HepG2 (cell line): ENCODE results near the gene MYO16. TPM values are rescaled to one million over a fixed set of nuclear protein-coding genes. Genes with fewer than 3 reads are reported as not detected.

Experiments used
- ATAC-seq: fragments of 200-7000 bp; cut with Tn5 transposase; 3 replicates; pipeline ENCODE4 v1.9.1; 2020; ENCODE audit warnings: mild to moderate bottlenecking, moderate library complexity
- BruUV-seq: library from RNA; stranded (reverse); fragments of 400-500 nt; replicated peaks from 2 replicates; lab custom pipeline; 2021; lab: Mats Ljungman, UMichigan
- CTCF ChIA-PET: fragments of 300-600 bp; formaldehyde crosslinking; extraction: SDS; loops from one replicate; lab custom pipeline; 2021; ENCODE audit warnings: low total read pairs, inconsistent platforms, low intra/inter-chr PET ratio; lab: Yijun Ruan, JAX
- POLR2A ChIA-PET: fragments of 350-600 bp; sonication (Branson Sonifier 250); formaldehyde crosslinking; loops from one replicate; lab custom pipeline; 2020; ENCODE audit warnings: antibody characterized with exemption, inconsistent platforms; lab: Yijun Ruan, JAX
- DNase-seq: peaks from one replicate; pipeline ENCODE4 v3.0.0-alpha.2; 2015; ENCODE audit warnings: low spot score
- FAIRE-seq: peaks from 3 replicates; lab custom pipeline; 2011; peaks lifted over from hg19 to GRCh38; lab: Jason Lieb, UNC
- H2AFZ ChIP-seq: one replicate; pipeline ENCODE4 v1.6.1; 2011; ENCODE audit warnings: low read length, inconsistent platforms
- H3K27ac ChIP-seq: fragments of 300-600 bp; 3 replicates; pipeline ENCODE4 v1.8.0; 2011; ENCODE audit warnings: mixed run types, mild to moderate bottlenecking, mixed read lengths, low read length, inconsistent platforms; ENCODE audit not compliant: insufficient read depth; ENCODE audit errors: extremely low read length
- H3K27me3 ChIP-seq, 2 experiments: fragments of 200-600 bp in 1 of 2; 2 replicates in 1 of 2; 3 replicates in 1 of 2; pipeline versions ENCODE4 v1.6.0 to v1.8.0; 2011; ENCODE audit warnings: low read length in 2 of 2, mild to moderate bottlenecking in 2 of 2, moderate library complexity in 2 of 2, inconsistent platforms in 1 of 2; ENCODE audit not compliant: insufficient read depth in 2 of 2, control insufficient read depth in 1 of 2
- H3K36me3 ChIP-seq, 2 experiments: fragments of 200-600 bp in 1 of 2; replicated peaks in 1 of 2; 2 replicates in 1 of 2; 3 replicates in 1 of 2; pipeline versions ENCODE4 v1.5.1 to v1.8.0; 2011; ENCODE audit warnings: low read length in 2 of 2, inconsistent platforms in 1 of 2; ENCODE audit not compliant: insufficient read depth in 2 of 2, control insufficient read depth in 1 of 2
- H3K4me1 ChIP-seq: 2 replicates; pipeline ENCODE4 v1.5.1; 2012; ENCODE audit warnings: low read length, inconsistent platforms; ENCODE audit not compliant: insufficient read depth
- H3K4me2 ChIP-seq: 2 replicates; pipeline ENCODE4 v1.6.0; 2011; ENCODE audit warnings: low read depth, low read length, inconsistent platforms
- H3K4me3 ChIP-seq, 3 experiments: fragments of 200-600 bp in 1 of 3; sonication (generic), shearing (Covaris generic) in 1 of 3; replicated peaks in 1 of 3; 2 replicates each; pipeline ENCODE4 v1.5.1; 2011 to 2016; ENCODE audit warnings: low read length in 3 of 3, inconsistent platforms in 2 of 3, low read depth in 2 of 3, mild to moderate bottlenecking in 2 of 3, control low read depth in 1 of 3, mixed read lengths in 1 of 3; ENCODE audit not compliant: insufficient read depth in 1 of 3
- H3K79me2 ChIP-seq: one replicate; pipeline ENCODE4 v1.6.1; 2011; ENCODE audit warnings: low read length, inconsistent platforms; ENCODE audit not compliant: insufficient read depth
- H3K9ac ChIP-seq: 2 replicates; pipeline ENCODE4 v1.6.0; 2011; ENCODE audit warnings: mild to moderate bottlenecking, low read depth, low read length, inconsistent platforms; ENCODE audit not compliant: insufficient read depth
- H3K9me3 ChIP-seq: 2 replicates; pipeline ENCODE4 v1.5.1; 2012; ENCODE audit warnings: mild to moderate bottlenecking, low read length
- H4K20me1 ChIP-seq: 2 replicates; pipeline ENCODE4 v1.6.0; 2011; ENCODE audit warnings: inconsistent platforms, mild to moderate bottlenecking, low read length, moderate library complexity; ENCODE audit not compliant: insufficient read depth
- AKAP8 ChIP-seq: sonication (generic); formaldehyde crosslinking; IDR thresholded peaks from 2 replicates; pipeline ENCODE4 v1.5.1; 2020; ENCODE audit warnings: mild to moderate bottlenecking, missing genetic modification reagents
- IRX3 ChIP-seq: sonication (generic); formaldehyde crosslinking; IDR thresholded peaks from 2 replicates; pipeline ENCODE4 v1.8.1; 2023; ENCODE audit warnings: mild to moderate bottlenecking, low read depth, missing genetic modification reagents, borderline replicate concordance
- KDM3A ChIP-seq: IDR thresholded peaks from 2 replicates; pipeline ENCODE4 v1.6.1; 2018; ENCODE audit warnings: low read depth, missing compliant biosample characterization
- LCORL ChIP-seq, 2 experiments: fragments of 450-650 bp in 1 of 2; sonication (generic) in 1 of 2; formaldehyde crosslinking in 1 of 2; IDR thresholded peaks; 2 replicates each; pipeline versions ENCODE4 v1.5.0 to v1.6.1; 2017 to 2020; ENCODE audit warnings: antibody characterized with exemption in 1 of 2, missing genetic modification reagents in 1 of 2
- MLLT10 ChIP-seq: sonication (generic); formaldehyde crosslinking; IDR thresholded peaks from 2 replicates; pipeline ENCODE4 v1.4.0; 2020; ENCODE audit warnings: missing genetic modification reagents
- NCOA5 ChIP-seq: sonication (generic); formaldehyde crosslinking; IDR thresholded peaks from 2 replicates; pipeline ENCODE4 v1.4.0; 2020; ENCODE audit warnings: missing genetic modification reagents
- NFKBIZ ChIP-seq: IDR thresholded peaks from 2 replicates; pipeline ENCODE4 v1.6.1; 2018; ENCODE audit warnings: missing genetic modification reagents, missing compliant biosample characterization
- RARA ChIP-seq: IDR thresholded peaks from 2 replicates; pipeline ENCODE4 v1.6.1; 2016; ENCODE audit warnings: missing genetic modification reagents, missing compliant biosample characterization
- SALL2 ChIP-seq: sonication (generic); formaldehyde crosslinking; IDR thresholded peaks from 2 replicates; pipeline ENCODE4 v1.8.1; 2023; ENCODE audit warnings: mild to moderate bottlenecking, missing genetic modification reagents, inconsistent platforms
- ZC3H4 ChIP-seq: sonication (generic); formaldehyde crosslinking; IDR thresholded peaks from 2 replicates; pipeline ENCODE4 v1.4.0; 2020; ENCODE audit warnings: missing genetic modification reagents, borderline replicate concordance
- ZNF263 ChIP-seq: sonication (generic); formaldehyde crosslinking; IDR thresholded peaks from 2 replicates; pipeline ENCODE4 v1.4.0; 2020; ENCODE audit warnings: missing genetic modification reagents
- ZNF333 ChIP-seq: sonication (generic); formaldehyde crosslinking; IDR thresholded peaks from 2 replicates; pipeline ENCODE4 v1.4.0; 2020; ENCODE audit warnings: mild to moderate bottlenecking, missing genetic modification reagents, borderline replicate concordance
- ZNF746 ChIP-seq: sonication (generic); formaldehyde crosslinking; IDR thresholded peaks from 2 replicates; pipeline ENCODE4 v1.8.0; 2022; ENCODE audit warnings: mild to moderate bottlenecking, missing genetic modification reagents
- WGBS: methylation state at CpG from one replicate; pipeline ENCODE4 v1.1.6; 2017; ENCODE audit warnings: low lambda C conversion rate; 5-methylcytosine and 5-hydroxymethylcytosine counted together
- in situ Hi-C: cut with HindIII; loops from 2 replicates; pipeline ENCODE4 v1.10.0; 2017; ENCODE audit warnings: low pct_unique_long_range_greater_than_20kb; ENCODE audit not compliant: extremely low pct_ligation_motif_present
- intact Hi-C: fragments of 100-400 bp; cut with micrococcal nuclease; formaldehyde crosslinking; loops from one replicate; pipeline ENCODE4 v1.10.0; 2022; ENCODE audit not compliant: unreplicated experiment
- polyA plus RNA-seq, 8 experiments: library from polyadenylated mRNA; depleted of rRNA in 3 of 8; stranded (reverse) in 7 of 8; unstranded in 1 of 8; fragments of >200 nt; fragmentation: Illumina TruSeq in 4 of 8; extraction: Trizol in 4 of 8; gene quantifications; 2 replicates each; pipeline versions ENCODE4 v1.2.1 to v1.2.3, GENCODE V29; 2011 to 2016; ENCODE audit warnings: low read depth in 4 of 8, missing spikeins in 1 of 8, mixed read lengths in 1 of 8; ENCODE audit not compliant: insufficient read depth in 1 of 8
- total RNA-seq, 5 experiments: library from RNA; depleted of rRNA; stranded (reverse); fragments of >200 nt; fragmentation: Illumina TruSeq; extraction: Trizol; gene quantifications; 2 replicates each; pipeline ENCODE4 v1.2.3, GENCODE V29; 2016; ENCODE audit warnings: low read depth in 1 of 5
- TF ChIP-seq, protein P1 (sequence below): sonication (generic); formaldehyde crosslinking; IDR thresholded peaks from 2 replicates; pipeline ENCODE4 v1.5.0; 2020; ENCODE audit warnings: missing genetic modification reagents

Gene MYO16
- total and polyA plus RNA-seq, 2 of the 13 experiments (the other 11 are each of a cell fraction or from before 2014, with no cell fraction given): not detected

GRCh38 chr13:109028624-109029023 lies 399.2 kb downstream of the MYO16 start:
- Histone ChIP-seq H3K9me3 (no peaks in the 10 kb centered on the region), H3K4me2 (no peak overlapping the region), H3K36me3 (no peaks in the 10 kb centered on the region), H3K27ac (no peak overlapping the region), H3K4me1 (no peaks in the 10 kb centered on the region), H4K20me1 (no peaks in the 10 kb centered on the region), H3K79me2 (no peaks in the 10 kb centered on the region), H3K9ac (no peak overlapping the region), H3K4me3 (no peak overlapping the region), H3K27me3 (no peaks in the 10 kb centered on the region), H2AFZ (no peak overlapping the region)
- intact Hi-C loops (no loop called here), in situ Hi-C loops (no loop called here)
- FAIRE-seq: no peak
- POLR2A ChIA-PET: no interaction called here
- no TSS peak for BruUV-seq
- no peak for ATAC-seq
- CTCF ChIA-PET: no interaction called here
- TF ChIP-seq RARA (CRISPR knock-in tag): no peak
- TF ChIP-seq KDM3A (CRISPR knock-in tag): no peak
- TF ChIP-seq NFKBIZ (CRISPR knock-in tag): no peak
- TF ChIP-seq ZC3H4 (CRISPR knock-in tag): no peak
- TF ChIP-seq NCOA5 (CRISPR knock-in tag): no peak
- TF ChIP-seq ZNF263 (CRISPR knock-in tag): no peak
- no peak for TF ChIP-seq AKAP8 (CRISPR knock-in tag)
- TF ChIP-seq IRX3 (CRISPR knock-in tag): no peak
- no peak for TF ChIP-seq ZNF746
- TF ChIP-seq LCORL (IDR thresholded peaks at IDR 0.05): no peak
- no peak for TF ChIP-seq LCORL (CRISPR knock-in tag; IDR thresholded peaks at IDR 0.05)
- TF ChIP-seq SALL2 (CRISPR knock-in tag): no peak
- TF ChIP-seq ZNF333 (CRISPR knock-in tag): no peak
- TF ChIP-seq, protein P1, sequence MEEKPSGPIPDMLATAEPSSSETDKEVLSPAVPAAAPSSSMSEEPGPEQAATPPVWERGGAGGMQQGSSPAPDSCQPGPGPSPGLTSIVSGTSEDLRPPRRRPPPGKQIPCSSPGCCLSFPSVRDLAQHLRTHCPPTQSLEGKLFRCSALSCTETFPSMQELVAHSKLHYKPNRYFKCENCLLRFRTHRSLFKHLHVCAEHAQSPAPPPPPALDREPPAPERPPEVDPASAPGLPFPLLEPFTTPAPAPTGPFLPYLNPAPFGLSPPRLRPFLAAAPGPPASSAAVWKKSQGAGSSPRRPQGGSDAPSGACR: no peak
- TF ChIP-seq MLLT10 (CRISPR knock-in tag): no peak
- WGBS: 33% methylated on average over 9 of the region's 9 CpGs
- no peak for DNase-seq
